Transverse colon (tissue), 4 donors: ENCODE data around the gene GARIN5B.

Experiments
- CTCF ChIP-seq, 5 experiments: fragments of 200-600 bp in 3 of 5; fragments of 450-650 bp in 2 of 5; sonication (generic) in 3 of 5; IDR thresholded peaks; 1 replicate in 2 of 5; 2 replicates in 3 of 5; pipeline ENCODE4 v1.5.1; 2016 to 2017; ENCODE audit warnings: antibody characterized with exemption in 5 of 5, inconsistent platforms in 3 of 5, mild to moderate bottlenecking in 2 of 5, moderate library complexity in 1 of 5
- EP300 ChIP-seq: sonication (generic); formaldehyde crosslinking; IDR thresholded peaks from one replicate; pipeline ENCODE4 v1.6.1; 2017; ENCODE audit warnings: antibody characterized with exemption, low read depth
- POLR2A ChIP-seq: fragments of 450-650 bp; IDR thresholded peaks from one replicate; pipeline ENCODE4 v1.6.1; 2016; ENCODE audit warnings: antibody characterized with exemption, mild to moderate bottlenecking, moderate library complexity
- POLR2AphosphoS5 ChIP-seq, 3 donors: sonication (generic); formaldehyde crosslinking; IDR thresholded peaks; one replicate each; pipeline ENCODE4 v1.6.1; 2016; ENCODE audit warnings: antibody characterized with exemption in 3 of 3

- no peak for TF ChIP-seq CTCF (IDR thresholded peaks at IDR 0.05)
- TF ChIP-seq POLR2AphosphoS5 (IDR thresholded peaks at IDR 0.05): no peak
- no peak for TF ChIP-seq POLR2A
- TF ChIP-seq EP300: no peak
Observed at GRCh38 chr19:55324662-55325061, 38.4 kb downstream of the GARIN5B start.
